Astrocyte of the hippocampus (primary cell): ENCODE measurements around the gene PPP1R14B.
A peak's percentile ranks its signal among the peaks of the same experiment; 100 is the strongest.

Experiments
- DNase-seq: peaks from one replicate; pipeline ENCODE4 v3.0.0; 2011; ENCODE audit warnings: low read depth, low spot score

The PPP1R14B gene

GRCh38 chr11:64245797-64246620 is 734 bp downstream of the PPP1R14B start:
- peak; percentile 94 for DNase-seq

- peak; percentile 46 for DNase-seq
Observed at GRCh38 chr11:64245401-64245796, 1.3 kb downstream of the PPP1R14B start.

- DNase-seq: no peak
Observed at GRCh38 chr11:64244966-64245365, 1.8 kb downstream of the PPP1R14B start.

- DNase-seq: no peak
Observed at GRCh38 chr11:64244107-64244506, 2.6 kb downstream of the PPP1R14B start.

- DNase-seq: no peak
Observed at GRCh38 chr11:64243236-64243854, 3.4 kb downstream of the PPP1R14B start.

- peak; percentile 61 for DNase-seq
Observed at GRCh38 chr11:64241491-64242374, 5.0 kb downstream of the PPP1R14B start.

GRCh38 chr11:64241241-64241490 is 5.6 kb downstream of the PPP1R14B start:
- DNase-seq: peak; percentile 100

GRCh38 chr11:64240435-64241240 is 6.1 kb downstream of the PPP1R14B start, which contains the start of gene FKBP2:
Gene FKBP2, plus strand, starts transcription at chr11:64241095. Its CDS starts 1,293 bp downstream, at chr11:64242388.
- peak; percentile 99 for DNase-seq

GRCh38 chr11:64239662-64240434 is 6.9 kb downstream of the PPP1R14B start:
- DNase-seq: no peak

- no peak for DNase-seq
Observed at GRCh38 chr11:64238999-64239398, 7.7 kb downstream of the PPP1R14B start.

GRCh38 chr11:64238076-64238475 is 8.7 kb downstream of the PPP1R14B start:
- no peak for DNase-seq

GRCh38 chr11:64237484-64237951 is 9.2 kb downstream of the PPP1R14B start:
- DNase-seq: no peak

GRCh38 chr11:64235437-64236161 is 11.1 kb downstream of the PPP1R14B start:
- DNase-seq: no peak

GRCh38 chr11:64234647-64235379 is 11.9 kb downstream of the PPP1R14B start:
- peak; percentile 63 for DNase-seq

GRCh38 chr11:64233913-64234586 is 12.7 kb downstream of the PPP1R14B start, which contains the start of gene VEGFB:
Gene VEGFB, plus strand, starts transcription at chr11:64234584. Its CDS starts 250 bp downstream, at chr11:64234834.
- DNase-seq: peak; percentile 76

GRCh38 chr11:64232967-64233315 is 13.8 kb downstream of the PPP1R14B start:
- no peak for DNase-seq

GRCh38 chr11:64232182-64232966 is 14.4 kb downstream of the PPP1R14B start:
- no peak for DNase-seq

GRCh38 chr11:64231546-64231945 is 15.2 kb downstream of the PPP1R14B start:
- DNase-seq: no peak
